ENCODE measurements around the gene ITGA1. TPM values are rescaled to one million over a fixed set of nuclear protein-coding genes. Genes with fewer than 3 reads are reported as not detected.

The ITGA1 gene
- total RNA-seq, 1 donor from 2014 or later: 374 TPM

- no peak for DNase-seq (ENCODE audit: low spot score)
Observed at GRCh38 chr5:52994266-52994665, 206.6 kb downstream of the ITGA1 start.

- no peak for DNase-seq (ENCODE audit: low spot score)
Observed at GRCh38 chr5:52995095-52995494, 207.4 kb downstream of the ITGA1 start.

GRCh38 chr5:52995914-52996313 is 208.2 kb downstream of the ITGA1 start:
- no peak for DNase-seq (ENCODE audit: low spot score)

- DNase-seq (ENCODE audit: low spot score): no peak
Observed at GRCh38 chr5:52996979-52997378, 209.3 kb downstream of the ITGA1 start.

- no peak for DNase-seq (ENCODE audit: low spot score)
Observed at GRCh38 chr5:52997424-52997823, 209.7 kb downstream of the ITGA1 start.

- no peak for DNase-seq (ENCODE audit: low spot score)
Observed at GRCh38 chr5:52998552-52999313, 211.0 kb downstream of the ITGA1 start.

GRCh38 chr5:52999344-52999949 is 211.7 kb downstream of the ITGA1 start:
- DNase-seq (ENCODE audit: low spot score): no peak

GRCh38 chr5:53001541-53001940 is 213.8 kb downstream of the ITGA1 start:
- DNase-seq (ENCODE audit: low spot score): no peak

GRCh38 chr5:53002491-53002890 is 214.8 kb downstream of the ITGA1 start:
- no peak for DNase-seq (ENCODE audit: low spot score)

- no peak for DNase-seq (ENCODE audit: low spot score)
Observed at GRCh38 chr5:53003144-53003543, 215.4 kb downstream of the ITGA1 start.

GRCh38 chr5:53006911-53007890 is 219.5 kb downstream of the ITGA1 start:
- DNase-seq (ENCODE audit: low spot score): peak; percentile 63

GRCh38 chr5:53008751-53009150 is 221.0 kb downstream of the ITGA1 start:
- DNase-seq (ENCODE audit: low spot score): no peak

Other genes starting within 250 kb of the ITGA1 start
- 57.5 TPM for gene PELO, start within 50 bp of the ITGA1 start, total RNA-seq (ENCODE audit: insufficient read depth, low replicate concordance)
- 10.6 TPM for gene ITGA2, start 201.4 kb downstream of the ITGA1 start, total RNA-seq (ENCODE audit: insufficient read depth, low replicate concordance)